Measurements from ENCODE around the gene PLEKHA8.

- TF ChIP-seq CTCF (IDR thresholded peaks at IDR 0.05) (no peak), POLR2A (IDR thresholded peaks at IDR 0.05) (peak; percentile 36)
Observed at GRCh38 chr7:30028216-30028748, at the start of gene PLEKHA8.

All from transverse colon (tissue), 3 donors.